ENCODE measurements around the gene MMP15.

- TF ChIP-seq POLR2A (IDR thresholded peaks at IDR 0.05), result no peak
- no peak for TF ChIP-seq CTCF (IDR thresholded peaks at IDR 0.05)
These were observed 22.2 kb downstream of the MMP15 start for GRCh38 chr16:58047557-58048348.
